NOMO-1 treated with DMSO at 0.1 percent for 48 hours (cell line): ENCODE results near the gene SHISA2.

Experiments used
- DNase-seq: peaks from one replicate; lab custom pipeline; 2025; ENCODE audit not compliant: unreplicated experiment; lab: John Stamatoyannopoulos, UW

SHISA2 gene

GRCh38 chr13:26019881-26020870 lies 31.6 kb downstream of the SHISA2 start:
- no peak for DNase-seq

DNA sequence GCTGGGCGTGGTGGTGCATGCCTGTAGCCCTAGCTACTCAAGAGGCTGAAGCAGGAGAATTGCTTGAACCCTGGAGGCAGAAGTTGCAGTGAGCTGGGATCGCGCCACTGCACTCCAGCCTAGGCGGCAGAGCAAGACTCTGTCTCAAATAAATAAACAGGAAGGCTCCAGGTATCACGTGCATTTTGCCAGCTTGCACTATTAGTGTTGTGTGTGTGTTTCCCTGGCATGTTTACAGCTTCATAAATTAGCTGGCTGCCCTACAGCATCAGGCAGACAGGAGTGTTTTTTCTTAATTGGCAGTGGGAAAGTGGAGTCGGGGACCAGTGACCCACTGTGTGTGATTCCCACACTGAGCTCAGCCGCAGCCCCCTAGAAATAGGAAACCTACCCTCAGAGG lies 32.6 kb downstream of the SHISA2 start:
- DNase-seq: no peak

GRCh38 chr13:26017932-26018665 lies 33.7 kb downstream of the SHISA2 start:
- no peak for DNase-seq

- DNase-seq: no peak
Observed at GRCh38 chr13:26017196-26017921, 34.5 kb downstream of the SHISA2 start.

DNA sequence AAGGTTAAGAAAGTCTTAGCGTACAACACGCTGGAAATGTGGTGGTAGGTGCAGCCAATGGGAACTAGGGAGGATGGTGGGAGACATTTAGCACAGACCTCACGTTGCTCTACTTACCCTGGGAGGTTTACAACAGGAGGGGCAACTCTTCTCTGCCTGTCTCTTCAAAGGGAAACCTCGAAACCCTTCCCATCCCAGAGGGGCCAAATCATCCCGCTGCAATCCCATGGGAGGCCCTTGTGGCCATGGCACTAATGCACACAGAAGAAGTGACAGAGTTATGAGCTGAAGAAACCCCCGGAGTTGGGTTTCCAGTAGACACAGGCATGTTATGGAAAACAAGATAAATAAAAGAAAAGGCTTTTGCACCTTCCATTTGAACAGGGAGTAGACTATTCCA lies 35.6 kb downstream of the SHISA2 start:
- DNase-seq: no peak

GRCh38 chr13:26015271-26016125 lies 36.3 kb downstream of the SHISA2 start:
- DNase-seq: no peak

DNA sequence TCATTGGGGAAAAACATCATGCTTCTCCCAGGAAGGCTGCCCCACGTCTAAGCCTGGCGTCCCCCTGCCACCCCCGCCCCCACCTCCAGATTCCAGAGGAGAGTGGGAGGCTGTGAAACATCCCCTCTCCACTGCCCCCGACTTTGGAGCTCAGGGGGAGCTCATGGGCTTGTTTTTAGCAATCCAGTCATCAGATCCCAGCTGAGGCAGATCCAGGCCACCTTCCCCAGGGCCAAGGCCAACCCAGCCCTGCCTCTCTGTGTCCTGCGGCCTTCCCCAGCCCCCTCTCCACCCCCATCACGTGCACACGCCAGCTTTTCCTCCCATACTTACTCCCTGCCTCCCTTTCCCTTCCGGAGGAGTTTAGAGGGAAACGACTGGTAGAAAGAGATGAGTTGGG lies 38.8 kb downstream of the SHISA2 start:
- DNase-seq: no peak

DNA sequence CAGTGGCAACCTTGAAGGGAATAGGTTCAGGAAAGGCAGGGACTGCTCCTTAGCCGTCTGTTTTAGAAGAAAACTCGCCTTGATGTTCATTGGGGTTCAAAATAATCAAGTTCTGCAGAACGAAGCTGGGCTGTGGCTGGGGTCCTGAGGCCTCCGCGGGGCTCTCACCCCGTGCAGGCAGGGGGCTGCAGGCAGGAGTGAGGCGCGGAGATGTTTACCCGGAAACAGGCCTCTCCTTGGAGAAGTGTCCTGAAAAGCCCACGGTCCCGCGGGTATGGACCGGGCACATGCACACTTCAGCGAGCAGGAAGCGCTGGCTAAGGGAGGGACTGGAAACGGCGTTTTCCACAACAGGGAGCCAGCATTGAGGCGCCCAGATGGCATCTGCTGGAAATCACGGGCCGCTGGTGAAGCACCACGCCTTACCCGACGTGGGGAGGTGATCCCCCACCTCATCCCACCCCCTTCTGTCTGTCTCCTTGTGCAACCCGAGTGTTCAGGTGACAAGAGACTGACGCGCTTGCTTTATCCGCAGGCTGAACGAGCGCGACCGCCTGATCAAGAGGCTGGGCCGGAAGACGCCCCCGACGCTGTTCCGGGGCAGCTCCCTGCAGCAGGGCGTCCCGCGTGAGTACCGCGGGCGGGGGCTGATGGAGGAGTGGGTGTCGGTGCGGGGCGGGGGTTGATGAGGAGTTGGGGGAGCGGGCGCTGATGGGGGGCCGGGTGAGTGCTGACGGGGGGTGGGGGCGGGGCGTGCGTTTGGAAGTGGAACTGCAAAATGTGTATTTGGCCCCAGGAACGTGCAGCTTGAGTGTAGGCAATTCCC lies 39.6 kb downstream of the SHISA2 start:
- DNase-seq: no peak

- DNase-seq: no peak
Observed at GRCh38 chr13:26011208-26011573, 40.6 kb downstream of the SHISA2 start.

- no peak for DNase-seq
Observed at GRCh38 chr13:26010487-26011207, 41.2 kb downstream of the SHISA2 start.

- DNase-seq: peak; percentile 2
Observed at GRCh38 chr13:26007261-26008125, 44.3 kb downstream of the SHISA2 start.
